ENCODE data around the gene HSD17B1.
"Not testable (repeated sequence)": the region's sequence is repeated elsewhere in the genome, so short reads cannot be mapped to it uniquely, and the experiment has no call there.

The HSD17B1 gene

GRCh38 chr17:42548993-42549755 lies 3.5 kb upstream of the HSD17B1 start:
- CTCF ChIA-PET, result interaction anchor here (0.6 to 0.9 kb wide), 2 partner anchors 213 to 237 kb away, joined by 3 read pairs; no protein-coding TSS in a partner anchor
- TF ChIP-seq CTCF (conservative IDR thresholded peaks at IDR 0.05; ENCODE audit: low read depth), result no peak
- no peak for DNase-seq (ENCODE audit: low spot score)
- POLR2A ChIA-PET (ENCODE audit: low non-redundant PET), result interaction anchor here (0.8 kb wide), 1 partner anchor 12 kb away, joined by 3 read pairs; no protein-coding TSS in a partner anchor
- H3K27ac ChIP-seq, result peak overlapping the region; percentile 54

- ChIA-PET CTCF (interaction anchor here (0.7 to 1.5 kb wide), 5 partner anchors 12 to 359 kb away, joined by 3 to 5 read pairs (median 4); partner anchors contain the start of gene NAGLU), POLR2A (ENCODE audit: low non-redundant PET) (interaction anchor here (1.1 to 1.6 kb wide), 2 partner anchors 12 to 23 kb away, joined by 3 to 4 read pairs; no protein-coding TSS in a partner anchor)
- no peak for DNase-seq (ENCODE audit: low spot score)
- peak; percentile 25; the same call in 1 of the 2 replicates for TF ChIP-seq CTCF (conservative IDR thresholded peaks at IDR 0.05; ENCODE audit: low read depth)
- peak overlapping the region; percentile 90 for H3K27ac ChIP-seq
These were observed 567 bp downstream of the HSD17B1 start for GRCh38 chr17:42553161-42553818.

- no peak for TF ChIP-seq CTCF (conservative IDR thresholded peaks at IDR 0.05; ENCODE audit: low read depth)
- CTCF ChIA-PET, result interaction anchor here (0.7 to 1.5 kb wide), 7 partner anchors 13 to 360 kb away, joined by 3 to 5 read pairs (median 4); partner anchors contain the start of gene NAGLU
- POLR2A ChIA-PET (ENCODE audit: low non-redundant PET), result interaction anchor here (0.7 to 1.6 kb wide), 3 partner anchors 12 to 24 kb away, joined by 3 to 4 read pairs (median 4); no protein-coding TSS in a partner anchor
- no peak for DNase-seq (ENCODE audit: low spot score)
- H3K27ac ChIP-seq, result peak overlapping the region; percentile 90
These were observed 1.1 kb downstream of the HSD17B1 start for GRCh38 chr17:42553866-42554249.

- CTCF ChIA-PET, result interaction anchor here (0.6 to 1.5 kb wide), 6 partner anchors 13 to 361 kb away, joined by 3 to 5 read pairs (median 4); no protein-coding TSS in a partner anchor
- no peak for DNase-seq (ENCODE audit: low spot score)
- H3K27ac ChIP-seq, result peak overlapping the region; percentile 90
- POLR2A ChIA-PET (ENCODE audit: low non-redundant PET), result interaction anchor here (0.6 to 1.6 kb wide), 4 partner anchors 13 to 235 kb away, joined by 3 to 5 read pairs (median 4); no protein-coding TSS in a partner anchor
- no peak for TF ChIP-seq CTCF (conservative IDR thresholded peaks at IDR 0.05; ENCODE audit: low read depth)
These were observed 1.8 kb downstream of the HSD17B1 start for GRCh38 chr17:42554250-42555121.

GRCh38 chr17:42555122-42555622 lies 2.4 kb downstream of the HSD17B1 start:
- POLR2A ChIA-PET (ENCODE audit: low non-redundant PET), result interaction anchor here (0.6 to 1.6 kb wide), 2 partner anchors 25 to 236 kb away, joined by 3 to 5 read pairs; no protein-coding TSS in a partner anchor
- DNase-seq (ENCODE audit: low spot score), result no peak
- no peak for TF ChIP-seq CTCF (conservative IDR thresholded peaks at IDR 0.05; ENCODE audit: low read depth)
- CTCF ChIA-PET, result interaction anchor here (0.6 to 1.5 kb wide), 2 partner anchors 28 to 149 kb away, joined by 3 to 4 read pairs; no protein-coding TSS in a partner anchor
- peak overlapping the region; percentile 90 for H3K27ac ChIP-seq

- DNase-seq (ENCODE audit: low spot score); POLR2A ChIA-PET (ENCODE audit: low non-redundant PET); CTCF ChIA-PET; H3K27ac ChIP-seq: not testable (repeated sequence)
These were observed 3.4 kb downstream of the HSD17B1 start for GRCh38 chr17:42555961-42556617.

Data from RWPE1 (cell line).